ENCODE data around the gene PDE11A.

- TF ChIP-seq POLR2A (IDR thresholded peaks at IDR 0.05) (no peak), EP300 (IDR thresholded peaks at IDR 0.05) (no peak)
These were observed 259.7 kb downstream of the PDE11A start for GRCh38 chr2:177812713-177813396.

Data from tibial nerve (tissue), 3 donors.